ENCODE measurements around the gene RNF20. TPM values are rescaled to one million over a fixed set of nuclear protein-coding genes. Genes with fewer than 3 reads are reported as not detected.
"Not testable (repeated sequence)": the region's sequence is repeated elsewhere in the genome, so short reads cannot be mapped to it uniquely, and the experiment has no call there.

RNF20 gene
- total RNA-seq, 1 donor from 2014 or later: 37.0 TPM

DNA sequence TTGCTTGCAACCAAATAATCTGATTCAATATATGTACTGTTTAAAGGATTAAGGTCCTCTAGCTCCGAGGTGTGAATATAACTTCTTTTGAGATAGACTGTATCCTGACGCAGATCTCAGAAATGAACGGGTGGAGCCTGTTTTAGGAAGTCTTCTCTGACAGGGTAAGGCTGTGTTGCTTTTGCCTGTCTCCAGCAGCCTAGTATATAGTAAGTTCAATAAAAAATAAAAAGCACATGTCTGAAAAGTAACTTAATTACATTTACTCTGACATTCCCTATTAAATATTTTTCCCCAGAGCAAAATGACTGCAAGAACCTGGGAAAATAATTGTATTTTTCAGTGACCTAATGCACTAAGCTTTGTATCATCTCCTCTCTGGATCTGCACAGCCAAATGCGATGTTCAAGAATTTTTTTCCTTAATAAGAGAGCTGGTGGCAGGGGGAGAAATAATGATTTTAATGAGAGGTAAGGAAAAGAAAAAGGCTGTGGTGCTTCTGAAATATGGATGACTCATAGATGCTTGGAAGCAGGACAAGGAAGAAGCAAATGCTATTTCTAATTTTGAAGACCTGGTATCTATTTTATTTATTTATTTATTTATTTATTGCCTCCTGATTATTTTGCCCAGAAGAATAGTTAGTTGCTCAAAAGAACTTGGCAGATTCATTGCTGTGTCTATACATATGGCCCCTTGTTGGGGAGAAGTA lies 53.8 kb downstream of the RNF20 start:
- Histone ChIP-seq H3K79me2 (ENCODE audit: low read depth) (no peaks in the 10 kb centered on the region), H3K9ac (no peak overlapping the region), H3K27me3 (no peaks in the 10 kb centered on the region), H3K4me2 (no peak overlapping the region), H3K4me1 (no peaks in the 10 kb centered on the region), H3F3A (ENCODE audit: low read depth) (no peaks in the 10 kb centered on the region), H4K20me1 (ENCODE audit: low read depth) (no peaks in the 10 kb centered on the region), H3K27ac (no peak overlapping the region), H3K4me3 (no peak overlapping the region), H3K36me3 (no peaks in the 10 kb centered on the region), H2AFZ (replicated peaks) (no peak overlapping the region), H3K9me3 (ENCODE audit: low read depth) (no peaks in the 10 kb centered on the region)
- no peak for DNase-seq (ENCODE audit: low spot score)
- TF ChIP-seq EZH2phosphoT487 (IDR thresholded peaks at IDR 0.05) (no peak), EZH2 (IDR thresholded peaks at IDR 0.05) (no peak)
- TF ChIP-seq, protein P1, sequence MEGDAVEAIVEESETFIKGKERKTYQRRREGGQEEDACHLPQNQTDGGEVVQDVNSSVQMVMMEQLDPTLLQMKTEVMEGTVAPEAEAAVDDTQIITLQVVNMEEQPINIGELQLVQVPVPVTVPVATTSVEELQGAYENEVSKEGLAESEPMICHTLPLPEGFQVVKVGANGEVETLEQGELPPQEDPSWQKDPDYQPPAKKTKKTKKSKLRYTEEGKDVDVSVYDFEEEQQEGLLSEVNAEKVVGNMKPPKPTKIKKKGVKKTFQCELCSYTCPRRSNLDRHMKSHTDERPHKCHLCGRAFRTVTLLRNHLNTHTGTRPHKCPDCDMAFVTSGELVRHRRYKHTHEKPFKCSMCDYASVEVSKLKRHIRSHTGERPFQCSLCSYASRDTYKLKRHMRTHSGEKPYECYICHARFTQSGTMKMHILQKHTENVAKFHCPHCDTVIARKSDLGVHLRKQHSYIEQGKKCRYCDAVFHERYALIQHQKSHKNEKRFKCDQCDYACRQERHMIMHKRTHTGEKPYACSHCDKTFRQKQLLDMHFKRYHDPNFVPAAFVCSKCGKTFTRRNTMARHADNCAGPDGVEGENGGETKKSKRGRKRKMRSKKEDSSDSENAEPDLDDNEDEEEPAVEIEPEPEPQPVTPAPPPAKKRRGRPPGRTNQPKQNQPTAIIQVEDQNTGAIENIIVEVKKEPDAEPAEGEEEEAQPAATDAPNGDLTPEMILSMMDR (IDR thresholded peaks at IDR 0.05): no peak
- Mint-ChIP-seq H3K36me3 (no peaks in the 10 kb centered on the region), H3K9me3 (no peaks in the 10 kb centered on the region), H3K4me3 (no peak overlapping the region), H3K27ac (no peak overlapping the region), H3K4me1 (no peaks in the 10 kb centered on the region), H3K27me3 (ENCODE audit: insufficient read depth, low read depth) (no peaks in the 10 kb centered on the region)

DNA sequence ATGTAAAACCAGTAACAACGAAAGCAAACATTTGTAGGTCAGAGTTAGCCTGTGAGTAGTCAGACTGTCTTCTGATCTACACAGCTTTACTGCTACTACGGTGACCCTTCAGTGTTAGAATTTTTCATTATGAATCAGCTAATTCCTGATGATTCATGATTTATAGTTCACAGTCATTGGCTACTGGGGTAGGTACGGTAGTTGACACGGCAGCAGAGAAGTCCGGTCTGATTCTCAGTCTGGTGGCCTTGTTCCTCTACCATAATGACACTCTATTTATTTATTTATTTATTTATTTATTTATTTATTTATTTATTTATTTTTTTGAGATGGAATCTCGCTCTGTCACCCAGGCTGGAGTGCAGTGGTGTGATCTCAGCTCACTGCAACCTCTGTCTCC lies 56.4 kb downstream of the RNF20 start:
- H3K27me3 Mint-ChIP-seq (ENCODE audit: insufficient read depth, low read depth); H3K36me3 Mint-ChIP-seq; H3K4me1 ChIP-seq; H3F3A ChIP-seq (ENCODE audit: low read depth); H3K4me3 ChIP-seq; H3K27ac ChIP-seq; H3K79me2 ChIP-seq (ENCODE audit: low read depth); H3K4me3 Mint-ChIP-seq; H3K4me1 Mint-ChIP-seq; H3K9me3 ChIP-seq (ENCODE audit: low read depth); H3K9ac ChIP-seq; H3K27ac Mint-ChIP-seq; DNase-seq (ENCODE audit: low spot score); H3K9me3 Mint-ChIP-seq; H3K36me3 ChIP-seq; H2AFZ ChIP-seq (replicated peaks); H3K27me3 ChIP-seq; H4K20me1 ChIP-seq (ENCODE audit: low read depth); H3K4me2 ChIP-seq: not testable (repeated sequence)

DNA sequence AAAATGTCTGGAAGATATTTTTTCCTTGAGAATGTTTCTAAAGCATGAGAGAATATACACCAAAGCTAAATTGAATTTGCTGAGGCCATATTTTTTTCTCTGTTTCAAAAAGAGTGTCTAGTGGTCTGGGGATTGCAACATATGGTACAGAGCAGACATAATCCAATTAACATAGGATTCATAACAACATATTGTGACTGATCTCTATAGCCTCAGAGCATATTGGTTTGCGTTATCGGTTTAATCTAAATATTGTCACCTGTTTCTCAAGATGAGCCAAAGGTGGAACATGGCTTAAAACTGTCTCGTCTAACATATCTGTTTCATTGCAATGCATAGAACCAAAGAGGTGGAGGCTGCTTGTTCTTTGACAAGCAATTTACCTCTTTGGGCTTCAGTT lies 57.2 kb downstream of the RNF20 start:
- TF ChIP-seq EZH2 (IDR thresholded peaks at IDR 0.05): no peak
- TF ChIP-seq EZH2phosphoT487 (IDR thresholded peaks at IDR 0.05): no peak
- TF ChIP-seq, protein P1 (IDR thresholded peaks at IDR 0.05): no peak
- peaks cover 2% of the 10 kb centered on the region for H3K27me3 Mint-ChIP-seq (ENCODE audit: insufficient read depth, low read depth)
- H3K4me1 Mint-ChIP-seq: no peaks in the 10 kb centered on the region
- Histone ChIP-seq H4K20me1 (ENCODE audit: low read depth) (no peaks in the 10 kb centered on the region), H3K36me3 (no peaks in the 10 kb centered on the region), H2AFZ (replicated peaks) (no peak overlapping the region), H3K9me3 (ENCODE audit: low read depth) (no peaks in the 10 kb centered on the region), H3K27me3 (no peaks in the 10 kb centered on the region), H3K4me1 (peaks cover 4% of the 10 kb centered on the region), H3F3A (ENCODE audit: low read depth) (no peaks in the 10 kb centered on the region), H3K9ac (no peak overlapping the region), H3K79me2 (ENCODE audit: low read depth) (no peaks in the 10 kb centered on the region), H3K4me3 (no peak overlapping the region), H3K4me2 (no peak overlapping the region), H3K27ac (no peak overlapping the region)
- H3K27ac Mint-ChIP-seq: no peak overlapping the region
- H3K9me3 Mint-ChIP-seq: peaks cover 2% of the 10 kb centered on the region
- no peak for DNase-seq (ENCODE audit: low spot score)
- H3K4me3 Mint-ChIP-seq: no peak overlapping the region
- H3K36me3 Mint-ChIP-seq: no peaks in the 10 kb centered on the region

DNA sequence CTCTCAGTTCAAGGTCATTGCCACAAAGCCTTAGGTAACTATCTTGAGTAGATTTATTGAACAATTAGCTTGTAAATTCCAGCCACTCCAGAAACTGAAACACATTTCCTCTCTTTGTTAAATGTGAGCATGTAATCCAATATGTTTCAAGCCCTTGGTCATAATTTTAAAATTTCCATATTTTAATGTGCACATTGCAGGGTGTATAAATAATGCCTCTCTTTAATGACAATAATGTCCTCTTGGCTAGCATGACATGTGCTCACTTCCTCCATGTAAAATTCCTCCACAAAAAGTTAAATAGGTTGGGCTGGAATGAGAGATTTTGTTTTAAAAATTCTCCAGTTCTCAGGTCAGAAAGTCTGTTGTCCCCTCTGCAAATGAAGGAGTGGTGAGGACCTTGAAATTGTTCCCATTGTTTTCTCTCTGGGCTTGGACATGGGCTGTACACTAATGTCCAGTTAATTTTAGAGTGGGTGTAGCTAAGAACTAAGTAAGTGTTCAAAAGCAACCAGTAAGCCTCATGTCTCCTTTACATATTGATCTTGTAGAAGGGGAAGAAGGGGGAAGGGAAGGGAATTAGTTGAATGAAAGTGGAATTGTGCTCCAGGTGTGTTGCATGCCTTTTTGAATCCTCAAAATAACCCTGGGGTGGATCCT lies 58.3 kb downstream of the RNF20 start:
- Mint-ChIP-seq H3K36me3 (no peaks in the 10 kb centered on the region), H3K4me3 (no peak overlapping the region), H3K27ac (no peak overlapping the region), H3K9me3 (peaks cover 2% of the 10 kb centered on the region), H3K27me3 (ENCODE audit: insufficient read depth, low read depth) (peaks cover 2% of the 10 kb centered on the region), H3K4me1 (no peaks in the 10 kb centered on the region)
- no peaks in the 10 kb centered on the region for H3K79me2 ChIP-seq (ENCODE audit: low read depth)
- H3F3A ChIP-seq (ENCODE audit: low read depth): no peaks in the 10 kb centered on the region
- H3K9ac ChIP-seq: no peak overlapping the region
- no peak overlapping the region for H3K4me2 ChIP-seq
- DNase-seq (ENCODE audit: low spot score): no peak
- no peaks in the 10 kb centered on the region for H3K27me3 ChIP-seq
- H3K9me3 ChIP-seq (ENCODE audit: low read depth): no peaks in the 10 kb centered on the region
- TF ChIP-seq EZH2phosphoT487 (IDR thresholded peaks at IDR 0.05): no peak
- TF ChIP-seq, protein P1 (IDR thresholded peaks at IDR 0.05): no peak
- TF ChIP-seq EZH2 (IDR thresholded peaks at IDR 0.05): no peak
- no peak overlapping the region for H3K4me3 ChIP-seq
- no peaks in the 10 kb centered on the region for H4K20me1 ChIP-seq (ENCODE audit: low read depth)
- peaks cover 4% of the 10 kb centered on the region for H3K4me1 ChIP-seq
- no peak overlapping the region for H3K27ac ChIP-seq
- H3K36me3 ChIP-seq: no peaks in the 10 kb centered on the region
- no peak overlapping the region for H2AFZ ChIP-seq (replicated peaks)

Data from neural progenitor cell (in vitro differentiated cells).